ENCODE results near the gene SQSTM1. TPM values are rescaled to one million over a fixed set of nuclear protein-coding genes. Genes with fewer than 3 reads are reported as not detected.

Gene SQSTM1
- total RNA-seq, 1 experiment from 2014 or later, result 653 TPM

- in situ Hi-C loops (cut with HindIII; ENCODE audit: low pct_unique_long_range_greater_than_20kb, low sequenced_read_pairs), result no loop called here
- DNase-seq (ENCODE audit: low read depth, low spot score), result no peak
Measured at GRCh38 chr5:179874136-179874535, 53.4 kb downstream of the SQSTM1 start.

GRCh38 chr5:179874536-179875292, 54.0 kb downstream of the SQSTM1 start:
- no peak for DNase-seq (ENCODE audit: low read depth, low spot score)
- in situ Hi-C loops (cut with HindIII; ENCODE audit: low pct_unique_long_range_greater_than_20kb, low sequenced_read_pairs), result no loop called here

- in situ Hi-C loops (cut with HindIII; ENCODE audit: low pct_unique_long_range_greater_than_20kb, low sequenced_read_pairs), result no loop called here
Measured at GRCh38 chr5:179875741-179876609, 55.3 kb downstream of the SQSTM1 start.

GRCh38 chr5:179876610-179876952, 55.9 kb downstream of the SQSTM1 start:
- no peak for DNase-seq (ENCODE audit: low read depth, low spot score)
- in situ Hi-C loops (cut with HindIII; ENCODE audit: low pct_unique_long_range_greater_than_20kb, low sequenced_read_pairs), result no loop called here

More at GRCh38 chr5:179875741-179876609, 55.3 kb downstream of the SQSTM1 start:
- DNase-seq (ENCODE audit: low read depth, low spot score), result no peak

- in situ Hi-C loops (cut with HindIII; ENCODE audit: low pct_unique_long_range_greater_than_20kb, low sequenced_read_pairs), result no loop called here
- DNase-seq (ENCODE audit: low read depth, low spot score), result no peak
Measured at GRCh38 chr5:179878222-179879002, 57.7 kb downstream of the SQSTM1 start.

GRCh38 chr5:179879003-179879689, 58.4 kb downstream of the SQSTM1 start:
- DNase-seq (ENCODE audit: low read depth, low spot score), result no peak
- in situ Hi-C loops (cut with HindIII; ENCODE audit: low pct_unique_long_range_greater_than_20kb, low sequenced_read_pairs), result no loop called here

GRCh38 chr5:179879690-179880010, 58.9 kb downstream of the SQSTM1 start:
- DNase-seq (ENCODE audit: low read depth, low spot score), result no peak
- in situ Hi-C loops (cut with HindIII; ENCODE audit: low pct_unique_long_range_greater_than_20kb, low sequenced_read_pairs), result no loop called here

GRCh38 chr5:179880066-179880650, 59.5 kb downstream of the SQSTM1 start:
- in situ Hi-C loops (cut with HindIII; ENCODE audit: low pct_unique_long_range_greater_than_20kb, low sequenced_read_pairs), result no loop called here
- DNase-seq (ENCODE audit: low read depth, low spot score), result no peak

- in situ Hi-C loops (cut with HindIII; ENCODE audit: low pct_unique_long_range_greater_than_20kb, low sequenced_read_pairs), result no loop called here
- no peak for DNase-seq (ENCODE audit: low read depth, low spot score)
Measured at GRCh38 chr5:179880848-179881590, 60.3 kb downstream of the SQSTM1 start.

GRCh38 chr5:179882338-179882737, 61.6 kb downstream of the SQSTM1 start:
- DNase-seq (ENCODE audit: low read depth, low spot score), result no peak
- in situ Hi-C loops (cut with HindIII; ENCODE audit: low pct_unique_long_range_greater_than_20kb, low sequenced_read_pairs), result no loop called here

- no peak for DNase-seq (ENCODE audit: low read depth, low spot score)
- in situ Hi-C loops (cut with HindIII; ENCODE audit: low pct_unique_long_range_greater_than_20kb, low sequenced_read_pairs), result no loop called here
Measured at GRCh38 chr5:179883163-179883562, 62.5 kb downstream of the SQSTM1 start.

GRCh38 chr5:179885491-179886090, 64.9 kb downstream of the SQSTM1 start:
- no peak for DNase-seq (ENCODE audit: low read depth, low spot score)
- in situ Hi-C loops (cut with HindIII; ENCODE audit: low pct_unique_long_range_greater_than_20kb, low sequenced_read_pairs), result no loop called here

- no peak for DNase-seq (ENCODE audit: low read depth, low spot score)
- in situ Hi-C loops (cut with HindIII; ENCODE audit: low pct_unique_long_range_greater_than_20kb, low sequenced_read_pairs), result no loop called here
Measured at GRCh38 chr5:179886190-179886911, 65.6 kb downstream of the SQSTM1 start.

GRCh38 chr5:179887095-179887494, 66.4 kb downstream of the SQSTM1 start:
- in situ Hi-C loops (cut with HindIII; ENCODE audit: low pct_unique_long_range_greater_than_20kb, low sequenced_read_pairs), result no loop called here
- DNase-seq (ENCODE audit: low read depth, low spot score), result no peak

Measured in SK-MEL-5 (cell line).